HEK293 (cell line): ENCODE data around the gene EML4.

ENCODE experiments used
- CTCF ChIA-PET: fragments of 350-600 bp; formaldehyde crosslinking; extraction: SDS; loops from one replicate; lab custom pipeline; 2021; ENCODE audit warnings: antibody characterized with exemption; lab: Yijun Ruan, JAX
- POLR2A ChIA-PET: fragments of 300-600 bp; formaldehyde crosslinking; extraction: SDS; loops from one replicate; lab custom pipeline; 2020; ENCODE audit warnings: antibody characterized with exemption, inconsistent platforms; lab: Yijun Ruan, JAX
- H3K27ac ChIP-seq: fragments of 200-500 bp; sonication (Bioruptor generic); 2 replicates; pipeline ENCODE4 v1.5.1; 2014; ENCODE audit warnings: low read depth, low read length, control low read depth, inconsistent platforms; ENCODE audit errors: extremely low read depth
- H3K36me3 ChIP-seq, 2 experiments: fragments of 200-500 bp in 1 of 2; sonication (Bioruptor generic) in 1 of 2; 1 replicate in 1 of 2; 2 replicates in 1 of 2; pipeline ENCODE4 v1.5.1; 2014 to 2017; ENCODE audit warnings: inconsistent platforms in 2 of 2, low read length in 2 of 2; ENCODE audit not compliant: control insufficient read depth in 2 of 2, insufficient read depth in 1 of 2
- H3K4me1 ChIP-seq: fragments of 200-500 bp; sonication (Bioruptor generic); 2 replicates; pipeline ENCODE4 v1.5.1; 2014; ENCODE audit warnings: mild to moderate bottlenecking, low read length, inconsistent platforms; ENCODE audit not compliant: control insufficient read depth, insufficient read depth
- H3K4me3 ChIP-seq: 2 replicates; pipeline ENCODE4 v1.5.1; 2011; ENCODE audit warnings: low read depth, mild to moderate bottlenecking, control low read depth, low read length, moderate library complexity
- H3K9me3 ChIP-seq: fragments of 200-500 bp; sonication (Bioruptor generic); 2 replicates; pipeline ENCODE4 v1.5.1; 2014; ENCODE audit warnings: low read depth, low read length, inconsistent platforms; ENCODE audit not compliant: control insufficient read depth, insufficient read depth
- BCL11A ChIP-seq: fragments of 450-650 bp; formaldehyde crosslinking; IDR thresholded peaks from 2 replicates; pipeline ENCODE4 v1.5.1; 2016; ENCODE audit warnings: low read depth, missing biosample characterization, missing genetic modification characterization
- EGR2 ChIP-seq: fragments of 450-650 bp; formaldehyde crosslinking; IDR thresholded peaks from 2 replicates; pipeline ENCODE4 v1.5.1; 2016; ENCODE audit warnings: low read depth, missing biosample characterization, missing genetic modification characterization
- HOXC10 ChIP-seq: sonication (generic); formaldehyde crosslinking; IDR thresholded peaks from 2 replicates; pipeline ENCODE4 v1.8.1; 2023; ENCODE audit warnings: mild to moderate bottlenecking, missing genetic modification reagents
- HOXD13 ChIP-seq: sonication (generic); formaldehyde crosslinking; IDR thresholded peaks from 2 replicates; pipeline ENCODE4 v1.8.0; 2022; ENCODE audit warnings: missing genetic modification reagents, borderline replicate concordance
- MZF1 ChIP-seq: fragments of 450-650 bp; formaldehyde crosslinking; IDR thresholded peaks from 2 replicates; pipeline ENCODE4 v1.5.1; 2017; ENCODE audit warnings: missing biosample characterization, missing genetic modification characterization, borderline replicate concordance
- OSR2 ChIP-seq: fragments of 450-650 bp; formaldehyde crosslinking; IDR thresholded peaks from 2 replicates; pipeline ENCODE4 v1.5.1; 2016; ENCODE audit warnings: missing biosample characterization, missing genetic modification characterization
- RBAK ChIP-seq: fragments of 450-650 bp; formaldehyde crosslinking; IDR thresholded peaks from 2 replicates; pipeline ENCODE4 v1.5.1; 2016; ENCODE audit warnings: missing biosample characterization, missing genetic modification characterization
- SCRT2 ChIP-seq: fragments of 450-650 bp; formaldehyde crosslinking; IDR thresholded peaks from 2 replicates; pipeline ENCODE4 v1.5.1; 2016; ENCODE audit warnings: missing biosample characterization, missing genetic modification characterization
- SP7 ChIP-seq: fragments of 450-650 bp; formaldehyde crosslinking; IDR thresholded peaks from 2 replicates; pipeline ENCODE4 v1.5.1; 2016; ENCODE audit warnings: missing biosample characterization, missing genetic modification characterization
- TCF7L2 ChIP-seq: IDR thresholded peaks from 2 replicates; pipeline ENCODE4 v1.6.1; 2011; ENCODE audit warnings: low read depth, mild to moderate bottlenecking, inconsistent platforms, low read length, moderate library complexity, borderline replicate concordance
- ZBTB17 ChIP-seq: fragments of 450-650 bp; formaldehyde crosslinking; IDR thresholded peaks from 2 replicates; pipeline ENCODE4 v1.5.1; 2016; ENCODE audit warnings: missing biosample characterization, missing genetic modification characterization
- ZBTB48 ChIP-seq: fragments of 450-650 bp; formaldehyde crosslinking; IDR thresholded peaks from 2 replicates; pipeline ENCODE4 v1.5.1; 2016; ENCODE audit warnings: missing biosample characterization, missing genetic modification characterization
- ZNF132 ChIP-seq: fragments of 450-650 bp; formaldehyde crosslinking; IDR thresholded peaks from 2 replicates; pipeline ENCODE4 v1.5.1; 2017; ENCODE audit warnings: missing biosample characterization, missing genetic modification characterization, borderline replicate concordance
- ZNF169 ChIP-seq: fragments of 450-650 bp; formaldehyde crosslinking; IDR thresholded peaks from 2 replicates; pipeline ENCODE4 v1.5.1; 2016; ENCODE audit warnings: missing biosample characterization, missing genetic modification characterization
- ZNF174 ChIP-seq: fragments of 450-650 bp; formaldehyde crosslinking; IDR thresholded peaks from 2 replicates; pipeline ENCODE4 v1.5.0; 2017; ENCODE audit warnings: missing biosample characterization, mild to moderate bottlenecking, missing genetic modification characterization
- ZNF184 ChIP-seq: fragments of 450-650 bp; IDR thresholded peaks from 2 replicates; pipeline ENCODE4 v1.5.1; 2018; ENCODE audit warnings: missing biosample characterization, mild to moderate bottlenecking, missing genetic modification characterization
- ZNF19 ChIP-seq: fragments of 450-650 bp; formaldehyde crosslinking; IDR thresholded peaks from 2 replicates; pipeline ENCODE4; 2016; ENCODE audit warnings: missing biosample characterization, missing genetic modification characterization, low read depth
- ZNF223 ChIP-seq: fragments of 450-650 bp; formaldehyde crosslinking; IDR thresholded peaks from 2 replicates; pipeline ENCODE4 v1.5.1; 2016; ENCODE audit warnings: missing biosample characterization, missing genetic modification characterization
- ZNF324 ChIP-seq: fragments of 450-650 bp; formaldehyde crosslinking; IDR thresholded peaks from 2 replicates; pipeline ENCODE4 v1.5.1; 2016; ENCODE audit warnings: missing biosample characterization, missing genetic modification characterization
- ZNF362 ChIP-seq: fragments of 450-650 bp; formaldehyde crosslinking; IDR thresholded peaks from 2 replicates; pipeline ENCODE4 v1.5.1; 2016; ENCODE audit warnings: missing biosample characterization, missing genetic modification characterization
- ZNF433 ChIP-seq: fragments of 450-650 bp; formaldehyde crosslinking; IDR thresholded peaks from 2 replicates; pipeline ENCODE4 v1.5.1; 2016; ENCODE audit warnings: missing biosample characterization, missing genetic modification characterization, low read depth
- ZNF48 ChIP-seq: fragments of 450-650 bp; formaldehyde crosslinking; IDR thresholded peaks from 2 replicates; pipeline ENCODE4 v1.5.1; 2016; ENCODE audit warnings: missing biosample characterization, missing genetic modification characterization
- ZNF501 ChIP-seq: fragments of 450-650 bp; formaldehyde crosslinking; IDR thresholded peaks from 2 replicates; pipeline ENCODE4 v1.5.1; 2016; ENCODE audit warnings: missing biosample characterization, missing genetic modification characterization
- ZNF514 ChIP-seq: fragments of 450-650 bp; formaldehyde crosslinking; IDR thresholded peaks from 2 replicates; pipeline ENCODE4 v1.5.1; 2016; ENCODE audit warnings: missing biosample characterization, missing genetic modification characterization
- ZNF548 ChIP-seq: fragments of 450-650 bp; formaldehyde crosslinking; IDR thresholded peaks from 2 replicates; pipeline ENCODE4 v1.5.1; 2016; ENCODE audit warnings: missing biosample characterization, missing genetic modification characterization
- ZNF600 ChIP-seq: fragments of 450-650 bp; formaldehyde crosslinking; IDR thresholded peaks from 2 replicates; pipeline ENCODE4 v1.5.1; 2016; ENCODE audit warnings: missing biosample characterization, missing genetic modification characterization
- ZNF623 ChIP-seq: fragments of 450-650 bp; formaldehyde crosslinking; IDR thresholded peaks from 2 replicates; pipeline ENCODE4 v1.5.1; 2016; ENCODE audit warnings: missing biosample characterization, missing genetic modification characterization
- ZNF654 ChIP-seq: fragments of 450-650 bp; formaldehyde crosslinking; IDR thresholded peaks from 2 replicates; pipeline ENCODE4 v1.5.1; 2016; ENCODE audit warnings: low read depth, missing biosample characterization, missing genetic modification characterization
- ZNF677 ChIP-seq: fragments of 450-650 bp; IDR thresholded peaks from 2 replicates; pipeline ENCODE4 v1.5.0; 2018; ENCODE audit warnings: missing biosample characterization, mild to moderate bottlenecking, missing genetic modification characterization, moderate library complexity
- ZNF707 ChIP-seq: fragments of 450-650 bp; formaldehyde crosslinking; IDR thresholded peaks from 2 replicates; pipeline ENCODE4 v1.5.1; 2016; ENCODE audit warnings: missing biosample characterization, missing genetic modification characterization

Gene EML4

GRCh38 chr2:42363413-42363812, 194.3 kb downstream of the EML4 start (continued):
- TF ChIP-seq ZNF362 (tag by site-specific recombination), result no peak

- no peaks in the 10 kb centered on the region for H3K36me3 ChIP-seq
- ChIA-PET CTCF (interaction anchor here (0.6 kb wide), 1 partner anchor 274 kb away, joined by 3 read pairs; no protein-coding TSS in a partner anchor), POLR2A (no interaction called here)
- H3K9me3 ChIP-seq, result no peaks in the 10 kb centered on the region
- no peak overlapping the region for H3K4me3 ChIP-seq
- H3K4me1 ChIP-seq, result peaks cover 9% of the 10 kb centered on the region
- H3K27ac ChIP-seq, result no peak overlapping the region
- TF ChIP-seq TCF7L2 (no peak), HOXD13 (CRISPR knock-in tag) (no peak), ZNF132 (tag by site-specific recombination) (no peak), ZNF707 (tag by site-specific recombination) (no peak), SP7 (tag by site-specific recombination) (no peak), ZNF169 (tag by site-specific recombination) (no peak), SCRT2 (tag by site-specific recombination) (no peak), ZNF174 (tag by site-specific recombination) (no peak), ZNF362 (tag by site-specific recombination) (no peak), ZNF501 (tag by site-specific recombination) (no peak)
These were observed 195.5 kb downstream of the EML4 start for GRCh38 chr2:42364658-42365057.

- ChIA-PET CTCF (interaction anchor here (0.6 kb wide), 1 partner anchor 447 kb away, joined by 3 read pairs; no protein-coding TSS in a partner anchor), POLR2A (no interaction called here)
- no peak for TF ChIP-seq ZNF433 (tag by site-specific recombination)
- TF ChIP-seq OSR2 (tag by site-specific recombination), result no peak
- no peak for TF ChIP-seq ZNF600 (tag by site-specific recombination)
- no peak for TF ChIP-seq ZNF324 (tag by site-specific recombination)
- no peak for TF ChIP-seq ZNF548 (tag by site-specific recombination)
- no peak for TF ChIP-seq ZNF623 (tag by site-specific recombination)
- TF ChIP-seq MZF1 (tag by site-specific recombination), result no peak
- TF ChIP-seq ZNF654, result no peak
- TF ChIP-seq ZNF48 (tag by site-specific recombination), result no peak
- no peak for TF ChIP-seq RBAK (tag by site-specific recombination)
- TF ChIP-seq ZNF514 (tag by site-specific recombination), result no peak
- no peak for TF ChIP-seq BCL11A (tag by site-specific recombination)
- no peak for TF ChIP-seq ZBTB17 (tag by site-specific recombination)
- no peak for TF ChIP-seq ZNF223
- no peak for TF ChIP-seq ZNF19 (tag by site-specific recombination)
- no peak for TF ChIP-seq ZNF677 (tag by site-specific recombination)
- no peak for TF ChIP-seq EGR2 (tag by site-specific recombination)
- TF ChIP-seq ZNF184 (tag by site-specific recombination), result no peak
- no peak for TF ChIP-seq HOXC10 (CRISPR knock-in tag)
- TF ChIP-seq ZBTB48, result no peak
- no peak overlapping the region for H3K4me3 ChIP-seq
- H3K4me1 ChIP-seq, result peaks cover 12% of the 10 kb centered on the region
- H3K9me3 ChIP-seq, result no peaks in the 10 kb centered on the region
- H3K27ac ChIP-seq, result no peak overlapping the region
- no peaks in the 10 kb centered on the region for H3K36me3 ChIP-seq
These were observed 197.3 kb downstream of the EML4 start for GRCh38 chr2:42366411-42366810.
